K562 (cell line): Measurements from ENCODE around the gene DRD2. TPM values are rescaled to one million over a fixed set of nuclear protein-coding genes. Genes with fewer than 3 reads are reported as not detected.

Source experiments
- BRCA1 ChIP-seq, 2 experiments: fragments of 450-650 bp in 1 of 2; sonication (generic) in 1 of 2; formaldehyde crosslinking in 1 of 2; IDR thresholded peaks; 2 replicates each; pipeline versions ENCODE4 v1.5.0 to v1.6.1; 2017 to 2020; ENCODE audit warnings: mild to moderate bottlenecking in 1 of 2, missing genetic modification reagents in 1 of 2
- E2F4 ChIP-seq: sonication (generic); formaldehyde crosslinking; IDR thresholded peaks from 2 replicates; pipeline ENCODE4 v1.8.0; 2022; ENCODE audit warnings: mild to moderate bottlenecking, low read depth, missing genetic modification reagents
- ETV6 ChIP-seq, 3 experiments: fragments of 150-350 bp in 1 of 3; sonication (generic) in 1 of 3; formaldehyde crosslinking in 1 of 3; IDR thresholded peaks; 2 replicates each; pipeline versions ENCODE4 v1.6.1 to v1.8.0; 2014 to 2022; ENCODE audit warnings: borderline replicate concordance in 2 of 3, low read depth in 2 of 3, antibody characterized with exemption in 1 of 3, low read length in 1 of 3, mild to moderate bottlenecking in 1 of 3, missing genetic modification reagents in 1 of 3
- TOE1 ChIP-seq, 2 experiments: fragments of 450-650 bp in 1 of 2; sonication (generic) in 1 of 2; formaldehyde crosslinking in 1 of 2; IDR thresholded peaks; 2 replicates each; pipeline versions ENCODE4 v1.7.1 to v1.8.0; 2016 to 2022; ENCODE audit warnings: borderline replicate concordance in 2 of 2, mild to moderate bottlenecking in 2 of 2, antibody characterized with exemption in 1 of 2, inconsistent platforms in 1 of 2, low read depth in 1 of 2, missing genetic modification reagents in 1 of 2, moderate library complexity in 1 of 2
- ZMIZ1 ChIP-seq, 2 experiments: fragments of 150-350 bp in 1 of 2; IDR thresholded peaks; 2 replicates each; pipeline ENCODE4 v1.6.1; 2012 to 2016; ENCODE audit warnings: low read depth in 2 of 2, low read length in 2 of 2, mild to moderate bottlenecking in 1 of 2, moderate library complexity in 1 of 2
- ZNF444 ChIP-seq: fragments of 250-450 bp; sonication (Bioruptor Pico); IDR thresholded peaks from 2 replicates; pipeline ENCODE4 v1.4.0; 2020; ENCODE audit warnings: mild to moderate bottlenecking, moderate library complexity
- polyA plus RNA-seq, 8 experiments: library from polyadenylated mRNA; depleted of rRNA in 4 of 8; stranded (reverse) in 5 of 8; unstranded in 3 of 8; fragments of >200 nt; fragmentation: Nextera tagmentation in 2 of 8; fragmentation: Illumina TruSeq in 1 of 8; extraction: Ambion mirVana in 2 of 8; extraction: Trizol in 1 of 8; gene quantifications; 2 replicates each; pipeline versions ENCODE4 v1.2.1 to v1.2.3, GENCODE V29; 2011 to 2014; ENCODE audit warnings: inconsistent platforms in 1 of 8, missing spikeins in 1 of 8
- total RNA-seq, 7 experiments: library from RNA; depleted of rRNA in 6 of 7; stranded (reverse); fragments of >200 nt in 6 of 7; fragmentation: Illumina TruSeq in 2 of 7; extraction: Trizol in 2 of 7; gene quantifications; 2 replicates each; pipeline versions ENCODE4 v1.2.1 to v1.2.3, GENCODE V29; 2011 to 2021; ENCODE audit warnings: low replicate concordance in 1 of 7

DRD2 gene
- total and polyA plus RNA-seq, 9 of the 15 experiments (the other 6 are each of a cell fraction or from before 2014, with no cell fraction given), result not detected

- TF ChIP-seq TOE1 (IDR thresholded peaks at IDR 0.05; ENCODE audit: borderline replicate concordance) (no peak), TOE1 (CRISPR knock-in tag; IDR thresholded peaks at IDR 0.05; ENCODE audit: borderline replicate concordance, low read depth) (no peak), ZMIZ1 (IDR thresholded peaks at IDR 0.05; ENCODE audit: low read depth in 2 of 2, low read length in 2 of 2) (no peak), BRCA1 (IDR thresholded peaks at IDR 0.05) (no peak), BRCA1 (CRISPR knock-in tag; IDR thresholded peaks at IDR 0.05) (no peak), E2F4 (CRISPR knock-in tag) (no peak), ETV6 (IDR thresholded peaks at IDR 0.05; ENCODE audit: borderline replicate concordance in 1 of 2, low read depth in 2 of 2, low read length in 1 of 2) (no peak), ETV6 (CRISPR knock-in tag; IDR thresholded peaks at IDR 0.05; ENCODE audit: borderline replicate concordance) (no peak), ZNF444 (CRISPR knock-in tag) (no peak)
These were observed 46.7 kb upstream of the DRD2 start (continued) for GRCh38 chr11:113521737-113522517.
